T follicular helper cell (primary cell): Measurements from ENCODE around the gene MYO5B.
"Not testable (repeated sequence)": the region's sequence is repeated elsewhere in the genome, so short reads cannot be mapped to it uniquely, and the experiment has no call there.

ENCODE experiments used
- DNase-seq: peaks from one replicate; pipeline ENCODE4 v3.0.0-alpha.2; 2020; ENCODE audit warnings: low read depth

The MYO5B gene

GRCh38 chr18:49921318-49921985 lies 273.5 kb downstream of the MYO5B start:
- no peak for DNase-seq

DNA sequence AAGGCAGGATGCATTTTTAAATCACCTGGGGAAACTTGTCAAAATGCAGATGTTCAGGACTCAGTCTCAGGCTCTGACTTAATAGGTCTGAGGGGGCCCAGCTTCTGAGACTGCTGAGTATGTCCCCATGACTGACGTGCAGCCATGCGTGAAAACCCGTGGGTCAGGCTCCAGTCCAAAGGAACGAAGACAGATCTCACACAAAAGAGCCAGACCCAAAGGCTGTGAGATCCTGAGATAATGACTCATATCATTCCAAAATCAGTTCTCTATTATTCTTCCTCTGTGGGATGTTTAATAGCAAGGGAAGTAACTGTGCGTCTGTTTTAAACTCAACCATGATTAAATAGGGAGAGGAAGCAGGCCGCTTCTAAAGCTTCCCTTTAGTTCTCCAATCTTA lies 274.2 kb downstream of the MYO5B start:
- no peak for DNase-seq

GRCh38 chr18:49917742-49918141 lies 277.2 kb downstream of the MYO5B start:
- no peak for DNase-seq

GRCh38 chr18:49915352-49915751 lies 279.6 kb downstream of the MYO5B start:
- no peak for DNase-seq

GRCh38 chr18:49913221-49913620 lies 281.7 kb downstream of the MYO5B start:
- no peak for DNase-seq

DNA sequence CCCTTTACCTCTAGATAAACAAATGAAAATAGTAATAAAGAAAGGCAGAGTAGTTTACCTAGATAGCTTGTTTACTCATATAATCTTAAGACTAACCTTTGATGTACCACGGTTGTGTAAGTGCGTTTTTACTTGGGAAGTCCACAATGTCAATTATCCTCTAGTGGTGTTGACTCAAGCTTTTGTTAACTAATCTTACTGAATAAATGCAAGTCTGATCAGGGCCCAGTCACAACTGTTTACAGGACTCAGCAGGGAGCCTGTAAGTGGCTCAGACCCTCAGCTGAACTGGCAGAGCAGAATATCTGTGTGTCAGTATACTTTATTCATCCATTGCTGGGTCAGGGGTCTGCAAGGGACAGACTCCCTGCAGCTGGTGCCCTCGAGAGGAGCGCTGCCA lies 283.5 kb downstream of the MYO5B start:
- DNase-seq, result no peak

DNA sequence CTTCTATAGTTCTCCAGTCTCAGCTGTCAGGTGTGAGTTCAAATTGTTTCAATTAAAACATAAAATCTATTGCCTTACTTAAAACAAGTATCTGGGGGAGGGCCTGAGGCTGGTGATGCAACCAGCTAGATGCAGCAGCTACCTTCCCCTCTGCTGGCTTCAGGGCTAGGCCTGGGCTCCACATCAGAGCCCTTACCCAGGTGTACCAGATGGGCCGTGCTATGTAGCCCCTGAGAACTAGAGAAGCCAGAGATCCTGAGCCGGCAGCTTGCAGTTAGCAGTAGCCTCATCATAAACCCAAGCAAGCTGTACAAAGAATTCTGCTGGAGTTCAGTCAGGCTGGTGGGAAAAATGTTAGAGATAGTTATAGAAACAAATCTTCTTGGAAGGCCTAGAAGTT lies 284.0 kb downstream of the MYO5B start:
- DNase-seq, result no peak

- DNase-seq, result no peak
Measured at GRCh38 chr18:49910019-49910418, 284.9 kb downstream of the MYO5B start.

- no peak for DNase-seq
Measured at GRCh38 chr18:49907346-49907929, 287.5 kb downstream of the MYO5B start.

- no peak for DNase-seq
Measured at GRCh38 chr18:49905771-49906170, 289.2 kb downstream of the MYO5B start.

DNA sequence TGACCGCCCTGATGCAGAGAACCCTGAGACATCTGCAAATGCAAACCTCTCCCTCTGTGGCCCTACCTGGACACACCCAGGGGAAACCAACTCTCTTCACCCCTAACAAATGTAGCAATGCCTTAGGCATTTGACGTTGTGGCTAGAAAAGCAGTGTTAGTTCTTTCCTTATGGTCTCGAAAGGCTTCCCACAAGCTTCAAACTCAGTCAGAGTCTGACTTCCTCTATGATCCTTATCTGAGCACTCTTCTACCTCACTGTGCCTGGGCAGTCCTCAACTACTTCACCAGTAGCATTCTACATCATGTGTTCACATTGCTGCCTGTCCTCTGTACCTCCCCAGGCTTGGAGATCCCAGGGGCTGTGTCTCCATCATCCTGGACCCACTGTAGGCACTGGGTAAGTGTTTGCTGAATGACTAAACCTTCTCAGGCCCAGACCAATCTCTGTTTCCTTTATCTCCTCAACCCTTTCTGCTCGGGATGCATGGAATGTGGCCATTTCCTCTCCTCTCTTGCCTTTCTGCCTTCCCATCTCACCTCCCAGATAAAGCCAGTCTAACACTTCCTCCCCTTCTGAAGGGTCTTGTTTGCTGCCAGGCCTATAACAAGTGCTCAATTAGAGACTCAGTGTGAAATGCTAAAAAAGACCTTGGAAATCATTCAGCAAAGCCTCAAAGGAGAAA lies 289.9 kb downstream of the MYO5B start:
- no peak for DNase-seq

DNA sequence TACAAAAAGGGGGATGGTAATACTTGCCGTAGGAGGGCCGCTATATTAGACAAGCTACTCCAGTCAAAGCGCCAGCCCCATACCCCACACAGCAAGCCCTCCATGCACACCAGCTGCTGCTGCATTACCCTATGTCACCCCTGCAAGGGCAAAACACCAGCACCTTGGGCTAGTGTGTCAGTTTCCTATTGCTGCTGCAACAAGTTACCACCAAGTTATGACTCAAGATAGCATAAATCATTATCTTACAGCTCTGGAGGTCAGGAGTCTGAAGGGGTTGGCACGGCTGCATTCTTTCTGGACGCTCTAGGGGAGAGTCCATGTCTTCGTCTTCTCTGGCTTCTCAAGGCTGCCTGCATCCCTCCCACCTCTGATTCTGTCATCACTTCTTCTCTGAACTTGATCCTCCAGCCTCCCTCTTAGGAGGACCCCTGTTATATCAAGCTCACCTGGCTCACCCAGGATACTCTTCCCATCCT lies 293.0 kb downstream of the MYO5B start:
- DNase-seq, result no peak

DNA sequence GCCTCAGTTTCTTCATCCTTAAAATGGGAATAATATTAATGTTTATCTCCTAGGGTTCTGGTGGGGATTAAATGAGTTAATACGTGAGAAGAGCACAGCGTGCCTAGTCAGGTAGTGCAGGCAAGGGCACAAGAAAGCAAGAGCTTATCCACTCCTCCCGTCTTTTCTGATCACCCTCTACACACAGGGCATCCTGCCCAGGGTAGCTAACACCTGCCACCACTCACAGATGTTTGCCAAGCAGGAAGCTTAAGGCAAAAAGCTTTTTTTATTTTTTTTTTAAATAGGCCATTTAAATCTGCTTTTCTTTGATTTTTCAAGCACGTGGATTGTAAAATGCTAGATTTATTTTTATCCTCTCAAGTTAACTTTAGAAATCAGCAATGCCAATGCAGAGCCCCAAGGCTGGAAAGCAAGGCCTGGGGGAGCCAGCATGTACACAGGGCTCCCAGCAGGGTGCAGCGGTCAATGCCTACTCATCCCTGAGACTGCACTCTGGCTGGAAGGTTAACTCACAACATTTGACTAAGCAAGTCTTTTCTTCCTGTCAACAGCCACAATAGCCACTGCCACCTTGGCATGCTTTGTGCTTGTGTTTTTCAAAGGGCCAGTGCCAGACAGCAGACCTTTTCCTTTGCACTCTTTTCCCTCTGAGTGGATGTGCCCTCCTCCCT lies 295.2 kb downstream of the MYO5B start:
- no peak for DNase-seq

GRCh38 chr18:49898421-49898820 lies 296.5 kb downstream of the MYO5B start:
- peak; percentile 50 for DNase-seq

- no peak for DNase-seq
Measured at GRCh38 chr18:49894517-49895226, 300.3 kb downstream of the MYO5B start.

GRCh38 chr18:49893036-49893435 lies 301.9 kb downstream of the MYO5B start:
- DNase-seq, result no peak

DNA sequence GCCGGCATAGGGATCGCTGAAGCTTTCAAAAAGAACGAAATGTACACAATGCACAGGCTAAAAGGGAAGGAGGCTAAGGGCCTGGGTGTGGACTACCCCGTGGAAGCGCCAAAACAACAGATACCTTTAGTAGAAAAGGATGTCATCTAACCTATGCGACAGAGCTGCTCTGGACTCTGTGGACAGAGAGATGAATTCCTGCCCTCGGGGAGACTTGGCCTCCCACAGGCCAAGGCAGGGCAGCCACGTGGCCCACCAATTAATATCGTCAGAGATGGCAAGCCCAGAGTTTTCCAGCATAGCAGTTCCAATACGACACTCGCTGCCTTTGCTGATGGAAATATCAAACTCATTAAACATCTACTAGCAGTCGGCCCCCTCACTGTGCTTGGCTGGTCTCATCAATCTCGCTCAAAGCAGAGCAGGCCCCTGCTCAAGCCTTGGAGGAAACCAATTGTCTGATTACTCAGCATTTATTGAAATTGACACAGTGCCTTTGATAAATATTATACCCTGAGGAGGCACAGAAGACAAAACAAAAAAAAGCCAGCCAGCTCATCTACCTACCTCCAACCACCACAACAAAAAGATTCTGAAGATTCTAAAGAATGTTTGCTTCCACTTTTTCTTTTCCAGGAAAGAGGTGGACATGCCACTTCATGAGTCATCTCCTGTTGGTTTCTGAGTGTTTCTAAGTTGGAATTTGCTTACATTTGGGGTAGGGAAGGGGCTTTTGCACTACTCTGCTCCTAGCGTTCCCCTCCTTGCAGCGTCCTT lies 302.6 kb downstream of the MYO5B start:
- DNase-seq, result no peak

DNA sequence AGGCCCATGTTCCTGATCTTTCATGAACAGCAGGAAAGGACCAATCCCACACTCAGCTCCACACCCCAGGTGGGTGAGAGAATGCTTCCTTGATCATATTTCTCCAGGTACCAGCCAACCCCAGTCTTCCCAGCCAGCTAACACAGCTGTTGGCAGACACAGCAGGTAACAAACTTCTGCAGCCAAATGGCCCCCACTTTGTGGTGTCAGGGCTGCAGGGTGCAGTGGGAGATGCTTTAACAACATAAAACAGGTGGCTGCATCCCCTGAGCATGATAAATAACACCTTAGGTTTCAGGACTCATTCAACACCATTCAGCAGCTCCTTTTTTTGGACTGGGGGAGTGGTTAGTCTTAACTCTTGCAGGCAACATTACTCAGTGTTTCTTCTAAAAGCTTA lies 304.9 kb downstream of the MYO5B start:
- no peak for DNase-seq

GRCh38 chr18:49889552-49889951 lies 305.4 kb downstream of the MYO5B start:
- DNase-seq, result not testable (repeated sequence)

DNA sequence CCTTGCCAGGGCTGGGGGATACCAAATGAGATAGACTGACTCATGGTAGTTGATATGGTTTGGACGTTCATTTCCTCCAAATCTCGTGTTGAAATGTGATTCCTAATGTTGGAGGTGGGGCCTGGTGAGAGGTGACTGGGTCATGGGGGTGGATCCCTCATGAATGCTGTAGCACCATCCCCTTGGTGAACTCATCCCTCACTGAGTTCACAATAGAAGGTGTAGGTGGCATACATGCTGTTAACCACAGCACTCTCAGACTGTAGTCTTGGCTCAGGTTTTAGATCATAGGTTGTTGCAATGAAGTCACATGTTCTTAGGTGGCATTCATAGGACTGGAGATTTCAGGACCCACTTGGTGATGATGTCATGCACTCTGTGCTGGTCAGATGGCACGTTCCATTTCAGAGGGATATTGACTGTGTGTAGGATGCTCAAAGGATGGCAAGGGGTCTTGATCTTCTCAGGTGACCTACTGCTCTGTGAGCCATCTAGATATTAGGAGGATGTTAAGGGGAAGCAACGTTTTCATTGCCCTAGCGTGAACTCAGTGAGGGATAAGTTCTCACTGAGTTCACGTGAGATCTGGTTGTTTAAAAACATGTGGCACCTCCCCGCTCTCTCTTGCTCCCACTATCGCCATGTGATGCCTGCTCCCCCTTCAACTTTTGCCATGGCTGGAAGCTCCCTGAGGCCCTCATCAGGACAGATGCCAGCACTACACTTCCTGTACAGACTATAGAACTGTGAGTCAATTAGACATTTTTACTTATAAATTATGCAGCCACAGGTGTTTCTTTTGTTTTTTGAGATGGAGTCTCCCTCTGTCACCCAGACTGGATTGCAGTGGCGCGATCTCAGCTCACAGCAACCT lies 307.8 kb downstream of the MYO5B start:
- no peak for DNase-seq
